Ovary (tissue), 9 donors: ENCODE results near the gene CPSF3. TPM values are rescaled to one million over a fixed set of nuclear protein-coding genes. Genes with fewer than 3 reads are reported as not detected.

Experiments
- DNase-seq, 5 donors: peaks; one replicate each; pipeline ENCODE4 v3.0.0-alpha.2; 2019 to 2020
- H3K27ac ChIP-seq, 2 donors: fragments of 200-600 bp; one replicate each; pipeline versions ENCODE4 v1.5.1 to v1.8.0; 2019 to 2022
- H3K27me3 ChIP-seq: fragments of 200-600 bp; one replicate; pipeline ENCODE4 v1.8.0; 2022
- H3K36me3 ChIP-seq: fragments of 200-600 bp; sonication (generic); one replicate; pipeline ENCODE4 v1.5.1; 2019
- H3K4me1 ChIP-seq: one replicate; pipeline ENCODE4 v1.8.1; 2013; ENCODE audit warnings: mild to moderate bottlenecking, moderate library complexity; ENCODE audit not compliant: insufficient read depth
- H3K4me3 ChIP-seq: fragments of 200-600 bp; sonication (generic); one replicate; pipeline ENCODE4 v1.5.1; 2017
- H3K9me3 ChIP-seq, 2 donors: fragments of 200-600 bp in 1 of 2; sonication (generic) in 1 of 2; one replicate each; pipeline versions ENCODE4 v1.5.1 to v1.8.1; 2013 to 2019; ENCODE audit warnings: mild to moderate bottlenecking in 1 of 2, moderate library complexity in 1 of 2
- CTCF ChIP-seq, 3 donors: fragments of 450-650 bp in 2 of 3; fragments of 200-600 bp in 1 of 3; IDR thresholded peaks; one replicate each; pipeline versions ENCODE4 v1.5.1 to v1.8.0; 2016 to 2022; ENCODE audit warnings: antibody characterized with exemption in 3 of 3, mild to moderate bottlenecking in 1 of 3
- EP300 ChIP-seq: sonication (generic); formaldehyde crosslinking; IDR thresholded peaks from one replicate; pipeline ENCODE4 v1.6.1; 2017; ENCODE audit warnings: antibody characterized with exemption
- POLR2A ChIP-seq: fragments of 450-650 bp; IDR thresholded peaks from one replicate; pipeline ENCODE4 v1.6.1; 2017; ENCODE audit warnings: antibody characterized with exemption, mild to moderate bottlenecking, moderate library complexity
- WGBS, 3 donors: extraction: QIAGEN DNeasy Blood & Tissue Kit in 1 of 3; methylation state at CpG; one replicate each; pipeline versions ENCODE4 v1.1.5 to v1.1.7; 2013 to 2017; 5-methylcytosine and 5-hydroxymethylcytosine counted together
- intact Hi-C, 4 donors: fragments of 100-400 bp; cut with DNase I; formaldehyde crosslinking; loops; one replicate each; pipeline versions ENCODE4 v1.11.0 to v1.15.1; 2022 to 2023
- polyA plus RNA-seq, 2 donors: library from polyadenylated mRNA; stranded (reverse); fragments of 200-250 nt in 1 of 2; fragments of 350-450 nt in 1 of 2; fragmentation: Illumina TruSeq in 1 of 2; extraction: RNeasy Lipid Tissue Mini Kit (QIAGEN cat#74804) in 1 of 2; gene quantifications; one replicate each; pipeline ENCODE4 v1.2.3, GENCODE V29; 2013 to 2014
- total RNA-seq, 7 donors: library from RNA; depleted of rRNA in 2 of 7; stranded (reverse); fragments of >200 nt in 2 of 7; fragmentation: NEBNext Ultra II Directional in 3 of 7; extraction: Animal tissue kit (Norgen Biotek cat#: 25700) in 3 of 7; gene quantifications; one replicate each; pipeline versions ENCODE4 v1.1.0 to v1.2.4, GENCODE V29; 2016 to 2023
- donor health status: DM: no; HTN: no; CAD: no; lungs with moderate emphysema.
- donor health status: DM: no; HTN: no; CAD: no.
- donor health status: Bipolar disorder and iron deficiency.
- donor health status: DM: yes; HTN: yes; CAD: no.
- donor health status: DM: no; HTN: no; CAD: no.
- donor health status: DM: yes; HTN: yes; CAD: no.

The CPSF3 gene
- total and polyA plus RNA-seq, 9 donors: 11.8 to 25.0 (median 19.8) TPM

- H3K27ac ChIP-seq: no peak overlapping the region
- H3K9me3 ChIP-seq: no peaks in the 10 kb centered on the region
- intact Hi-C loops: no loop called here
- no peaks in the 10 kb centered on the region for H3K36me3 ChIP-seq
- H3K4me3 ChIP-seq: no peak overlapping the region
- H3K4me1 ChIP-seq: no peaks in the 10 kb centered on the region
- no peak for DNase-seq
- WGBS, 3 donors: 95 to 98% (median 97%) methylated on average over 6 of the region's 6 CpGs
- H3K27me3 ChIP-seq: no peaks in the 10 kb centered on the region
- no peak for TF ChIP-seq CTCF (IDR thresholded peaks at IDR 0.05)
These were observed 40.7 kb upstream of the CPSF3 start for GRCh38 chr2:9382604-9383235.

DNA sequence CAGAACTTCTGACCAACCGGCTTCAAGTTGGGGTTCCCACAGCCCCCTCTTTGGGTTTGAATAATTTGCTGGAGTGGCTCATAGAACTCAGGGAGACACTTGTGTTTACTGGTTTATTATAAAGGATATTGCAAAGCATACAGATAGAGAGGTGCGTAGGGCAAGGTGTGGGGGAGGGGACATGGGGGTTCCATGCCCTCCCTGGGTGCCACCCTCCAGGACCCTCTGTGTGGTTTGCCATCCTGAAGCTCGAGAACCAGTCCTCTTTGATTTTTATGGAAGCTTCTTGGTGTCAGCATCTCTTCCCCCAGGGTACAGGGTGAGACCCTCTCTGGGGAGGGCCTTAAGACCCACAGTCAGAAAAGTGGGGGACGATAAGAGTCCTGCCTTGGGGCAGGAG, 38.9 kb upstream of the CPSF3 start:
- WGBS, 3 donors: 93 to 97% (median 96%) methylated on average over 4 of the region's 4 CpGs
- TF ChIP-seq CTCF (IDR thresholded peaks at IDR 0.05) (no peak), EP300 (no peak), POLR2A (no peak)
- no peak for DNase-seq
- Histone ChIP-seq H3K9me3 (no peaks in the 10 kb centered on the region), H3K27ac (no peak overlapping the region), H3K4me3 (no peak overlapping the region), H3K4me1 (no peaks in the 10 kb centered on the region), H3K36me3 (no peaks in the 10 kb centered on the region), H3K27me3 (no peaks in the 10 kb centered on the region)
- intact Hi-C loops: no loop called here

GRCh38 chr2:9385841-9386240, 37.6 kb upstream of the CPSF3 start:
- H3K4me3 ChIP-seq: no peak overlapping the region
- H3K4me1 ChIP-seq: no peaks in the 10 kb centered on the region
- no peak for DNase-seq
- no peaks in the 10 kb centered on the region for H3K9me3 ChIP-seq
- H3K36me3 ChIP-seq: no peaks in the 10 kb centered on the region
- intact Hi-C loops: no loop called here
- TF ChIP-seq EP300: no peak
- TF ChIP-seq CTCF (IDR thresholded peaks at IDR 0.05): no peak
- H3K27me3 ChIP-seq: no peaks in the 10 kb centered on the region
- WGBS, 3 donors: 85 to 87% (median 86%) methylated on average over 6 of the region's 6 CpGs
- H3K27ac ChIP-seq: no peak overlapping the region

DNA sequence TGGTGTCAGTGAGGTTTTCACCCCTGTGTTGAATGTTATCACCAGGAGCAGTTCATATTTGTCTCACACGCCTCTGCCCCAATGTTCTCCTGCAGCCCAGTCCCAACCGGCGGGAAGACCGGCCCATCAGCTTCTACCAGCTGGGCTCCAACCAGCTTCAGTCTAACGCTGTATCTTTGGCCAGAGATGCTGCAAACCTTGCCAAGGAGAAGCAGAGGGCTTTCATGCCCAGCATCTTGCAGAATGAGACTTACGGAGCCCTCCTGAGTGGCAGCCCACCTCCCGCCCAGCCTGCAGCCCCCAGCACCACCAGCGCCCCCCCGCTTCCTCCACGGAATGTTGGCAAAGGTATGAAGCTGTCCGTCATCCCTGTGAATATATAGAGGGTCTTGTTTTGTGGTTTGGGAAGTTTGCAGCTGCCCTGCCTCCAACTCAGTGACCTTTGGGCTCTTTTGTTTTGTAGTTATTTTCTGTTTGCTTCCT, 35.2 kb upstream of the CPSF3 start:
- no peaks in the 10 kb centered on the region for H3K36me3 ChIP-seq
- TF ChIP-seq CTCF (IDR thresholded peaks at IDR 0.05) (no peak), POLR2A (no peak), EP300 (no peak)
- no peak overlapping the region for H3K4me3 ChIP-seq
- no peaks in the 10 kb centered on the region for H3K9me3 ChIP-seq
- intact Hi-C loops: no loop called here
- DNase-seq: peak in 1 of 5 donors; percentile 11
- no peak overlapping the region for H3K27ac ChIP-seq
- H3K27me3 ChIP-seq: no peaks in the 10 kb centered on the region
- no peaks in the 10 kb centered on the region for H3K4me1 ChIP-seq
- 80 to 92% (median 85%) methylated on average over 11 of the region's 11 CpGs for WGBS, 3 donors
